Mucosa of gallbladder (tissue), 1 donor: ENCODE results near the gene DNMBP. TPM values are rescaled to one million over a fixed set of nuclear protein-coding genes. Genes with fewer than 3 reads are reported as not detected.
"Not testable (repeated sequence)": the region's sequence is repeated elsewhere in the genome, so short reads cannot be mapped to it uniquely, and the experiment has no call there.

Source experiments
- DNase-seq: peaks from one replicate; pipeline ENCODE4 v3.0.0-alpha.2; 2020; ENCODE audit warnings: low spot score
- total RNA-seq: library from RNA; stranded (reverse); gene quantifications from one replicate; pipeline ENCODE4 v1.2.1, GENCODE V29; 2021
- donor health status: DM: no; HTN: no; CAD: no.

DNMBP gene
- total RNA-seq, 1 donor from 2014 or later = 31.8 TPM

DNA sequence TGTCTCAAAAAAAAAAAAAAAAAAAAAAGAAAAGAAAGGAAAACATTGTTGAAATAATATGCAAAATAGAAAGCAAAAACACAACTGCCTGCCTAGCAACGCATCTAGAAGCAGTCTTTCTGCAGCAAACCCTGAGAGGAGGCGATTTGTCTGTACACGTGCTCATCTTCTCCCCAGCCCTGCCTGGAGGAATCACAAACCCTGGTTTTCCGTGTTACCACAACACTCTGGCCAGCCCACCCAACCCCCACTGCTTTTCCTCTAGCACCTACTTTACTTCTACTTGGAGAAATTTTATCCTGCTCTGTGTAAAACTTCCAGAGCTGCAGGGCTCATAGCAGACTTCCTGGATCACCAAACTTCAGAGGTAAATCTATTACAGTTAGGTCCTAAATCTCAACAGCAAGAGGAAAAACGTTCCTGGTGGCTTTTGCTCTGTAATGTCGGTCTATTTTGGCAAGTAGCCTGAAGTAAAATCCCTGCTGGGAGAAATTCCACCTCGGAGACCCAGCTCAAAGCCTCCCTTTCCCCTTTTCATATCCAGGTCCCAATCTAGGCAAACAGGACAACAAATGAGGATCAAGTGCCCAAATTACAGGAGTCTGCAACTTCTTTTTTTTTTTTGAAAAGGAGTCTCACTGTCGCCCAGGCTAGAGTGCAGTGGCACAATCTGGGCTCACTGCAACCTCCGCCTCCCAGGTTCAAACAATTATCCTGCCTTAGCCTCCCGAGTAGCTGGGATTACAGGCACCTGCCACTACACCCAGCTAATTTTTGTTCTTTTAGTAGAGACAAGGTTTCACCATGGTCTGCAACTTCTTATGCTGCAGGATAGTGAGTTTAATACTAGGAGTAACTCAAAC is 91.6 kb downstream of the DNMBP start:
- DNase-seq = no peak

DNA sequence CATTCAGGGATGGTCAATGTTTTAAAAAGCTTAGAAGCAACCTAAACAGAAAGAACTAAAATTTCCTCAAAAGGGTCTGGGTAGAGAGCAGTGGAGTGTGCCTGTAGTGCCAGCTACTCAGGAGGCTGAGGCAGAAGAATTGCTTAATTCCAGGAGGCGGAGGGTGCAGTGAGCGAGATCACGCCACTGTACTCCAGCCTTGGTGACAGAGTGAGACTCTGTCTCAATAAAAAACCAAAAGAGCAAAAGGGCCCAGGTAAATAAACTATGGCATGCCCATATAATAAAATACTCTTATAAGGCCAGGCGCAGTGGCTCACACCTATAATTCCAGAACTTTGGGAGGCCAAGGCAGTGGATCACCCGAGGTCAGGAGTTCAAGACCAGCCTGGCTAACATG is 93.0 kb downstream of the DNMBP start:
- DNase-seq = no peak

GRCh38 chr10:99915414-99915813 is 94.3 kb downstream of the DNMBP start:
- DNase-seq = no peak

GRCh38 chr10:99914236-99914635 is 95.5 kb downstream of the DNMBP start:
- DNase-seq = no peak

DNA sequence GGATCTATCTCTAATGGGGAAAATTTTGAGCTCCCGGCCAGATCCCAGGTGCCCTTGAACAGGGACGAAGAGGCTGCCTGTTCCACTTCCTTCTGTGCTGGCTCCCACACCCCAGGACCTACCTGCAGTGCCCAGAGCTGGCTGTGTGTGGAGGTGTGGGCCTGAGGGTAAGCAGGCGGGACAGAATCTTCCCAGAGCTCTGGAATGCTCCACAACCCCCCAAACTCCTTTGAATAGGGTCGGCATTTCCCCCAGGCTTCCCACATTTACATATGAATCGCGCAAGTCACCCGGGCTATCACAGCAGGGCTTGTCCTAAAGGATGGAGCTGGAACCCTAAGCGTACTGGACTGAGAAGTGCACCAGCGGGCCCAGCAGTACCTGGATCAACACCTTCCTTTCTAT is 95.9 kb downstream of the DNMBP start:
- no peak for DNase-seq

DNA sequence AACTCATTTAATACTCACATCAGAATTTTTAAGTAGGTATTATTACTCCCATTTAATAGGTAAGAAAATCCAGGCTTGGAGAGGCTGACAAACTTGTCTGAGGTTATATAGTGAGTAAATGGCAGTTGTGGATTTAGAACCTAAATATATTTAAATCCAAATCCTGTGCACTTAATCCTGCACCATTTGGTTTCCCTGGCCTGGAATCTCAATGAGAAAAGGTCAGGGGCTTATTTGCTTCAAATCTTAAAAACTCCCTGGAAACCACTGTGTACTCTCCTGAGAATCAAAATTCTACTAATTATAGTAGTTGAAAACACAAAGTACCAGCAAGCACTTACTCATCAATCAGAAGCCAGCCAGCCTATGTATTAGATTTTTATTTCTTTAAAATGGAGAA is 97.7 kb downstream of the DNMBP start:
- no peak for DNase-seq

- no peak for DNase-seq
These were observed 101.2 kb downstream of the DNMBP start for GRCh38 chr10:99908512-99908911.

DNA sequence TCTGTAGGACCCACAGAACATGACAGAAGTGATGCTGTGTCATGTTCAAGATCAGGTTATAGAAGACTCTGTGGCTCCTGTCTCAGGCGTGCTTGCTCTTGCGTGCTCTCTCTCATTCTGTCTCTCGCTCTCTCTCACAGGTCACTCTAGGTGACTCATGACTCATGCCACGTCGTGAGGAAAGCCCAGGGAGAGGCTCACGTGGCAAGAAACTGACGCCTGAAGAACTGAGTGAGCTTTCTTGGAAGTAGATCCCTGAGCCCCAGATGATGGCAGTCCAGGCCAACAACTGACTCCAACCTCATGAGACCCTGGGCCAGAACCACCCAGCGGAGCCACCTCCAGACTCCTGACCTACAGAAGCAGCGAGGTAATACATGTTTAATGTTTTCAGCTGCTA is 103.3 kb downstream of the DNMBP start:
- DNase-seq = peak; percentile 69

GRCh38 chr10:99905971-99906370 is 103.8 kb downstream of the DNMBP start:
- DNase-seq = no peak

- no peak for DNase-seq
These were observed 113.9 kb downstream of the DNMBP start for GRCh38 chr10:99895867-99896266.

DNA sequence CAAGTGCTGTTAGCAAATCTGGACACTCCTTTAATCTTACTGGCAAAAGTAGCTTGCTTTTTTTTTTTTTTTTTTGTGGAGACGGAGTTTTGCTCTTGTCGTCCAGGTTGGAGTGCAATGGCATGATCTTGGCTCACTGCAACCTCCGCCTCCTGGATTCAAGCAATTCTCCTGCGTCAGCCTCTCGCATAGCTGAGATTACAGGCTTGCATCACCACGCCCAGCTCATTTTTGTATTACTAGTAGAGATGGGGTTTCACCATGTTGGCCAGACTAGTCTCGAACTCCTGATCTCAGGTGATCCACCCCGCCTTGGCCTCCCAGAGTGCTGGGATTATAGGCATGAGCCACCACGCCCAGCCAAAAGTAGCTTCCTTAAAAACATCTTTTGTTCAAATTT is 114.7 kb downstream of the DNMBP start:
- not testable (repeated sequence) for DNase-seq

DNA sequence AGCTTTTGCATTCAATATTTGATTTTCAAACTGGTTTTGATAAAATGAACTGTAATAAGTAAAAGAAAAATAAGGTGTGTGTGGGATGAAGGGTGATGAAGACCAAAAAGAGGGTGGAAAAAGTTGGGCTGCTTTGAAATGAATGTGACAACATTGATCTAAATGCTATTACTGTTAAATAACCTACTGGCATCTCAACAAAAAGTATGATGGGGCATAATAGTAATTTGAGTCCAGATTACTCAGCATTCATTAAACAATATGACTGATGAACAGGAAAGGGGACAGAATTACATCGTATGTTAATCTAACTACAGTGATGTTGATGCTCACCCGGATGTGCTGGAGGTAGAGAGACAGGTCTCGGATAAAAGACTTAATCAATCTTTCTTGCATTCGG is 115.1 kb downstream of the DNMBP start:
- no peak for DNase-seq

- DNase-seq = no peak
These were observed 121.1 kb downstream of the DNMBP start for GRCh38 chr10:99888622-99889021.

GRCh38 chr10:99883523-99883922 is 126.2 kb downstream of the DNMBP start:
- no peak for DNase-seq

- no peak for DNase-seq
These were observed 128.4 kb downstream of the DNMBP start for GRCh38 chr10:99881371-99881770.

GRCh38 chr10:99880080-99880835 is 129.5 kb downstream of the DNMBP start:
- peak; percentile 16 for DNase-seq

DNA sequence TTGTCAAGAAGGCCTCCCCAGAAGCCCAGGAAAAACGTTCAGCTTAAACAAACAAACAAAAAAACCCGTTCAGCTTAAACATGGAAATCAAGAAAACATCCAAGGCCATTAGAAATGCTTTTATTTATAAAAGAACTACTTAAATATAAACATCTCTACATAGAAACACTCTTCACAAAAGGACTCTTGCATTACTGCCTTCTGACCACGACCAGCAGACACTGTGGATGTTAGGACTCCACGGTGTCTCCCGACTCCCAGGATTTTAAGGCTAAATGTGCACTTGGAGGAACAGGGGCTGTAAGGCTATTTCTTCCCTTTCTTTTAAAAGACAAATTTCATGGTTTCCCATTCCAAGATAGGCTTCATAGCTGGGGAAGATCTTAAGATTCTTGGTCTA is 134.3 kb downstream of the DNMBP start:
- no peak for DNase-seq

DNA sequence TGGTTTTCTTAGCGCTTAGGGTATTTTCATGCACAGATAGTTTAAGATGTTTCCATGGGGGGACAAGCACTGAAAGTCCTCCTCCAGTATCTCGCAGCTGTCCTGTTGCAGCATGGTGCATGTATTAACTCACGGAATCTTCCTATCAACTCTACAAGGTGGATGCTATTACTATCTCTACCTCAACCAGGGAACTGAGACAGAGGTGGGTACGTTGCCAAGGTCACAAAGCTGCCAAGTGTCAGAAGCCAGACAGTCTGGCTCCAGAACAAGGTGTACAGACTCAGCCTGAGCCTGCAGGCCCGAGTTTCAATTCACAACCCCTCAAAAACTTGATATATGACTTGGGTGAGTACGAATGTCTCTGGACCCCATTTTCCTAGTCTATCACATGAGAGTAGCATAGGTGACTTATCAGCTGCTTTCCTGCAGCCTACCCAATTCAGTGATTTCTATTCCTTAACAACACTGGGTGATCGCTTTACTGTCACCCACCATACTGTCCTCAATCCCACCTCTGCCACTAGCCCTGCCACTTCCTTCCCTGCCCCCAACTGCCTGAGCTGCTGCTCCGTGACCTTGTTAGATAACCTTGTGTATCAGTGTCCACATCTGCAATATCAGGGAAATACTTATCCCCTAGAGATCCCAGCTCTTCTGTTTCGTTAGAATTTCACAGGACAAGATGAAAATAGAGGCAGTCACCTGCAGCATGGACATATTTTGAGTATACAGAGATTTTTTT is 135.2 kb downstream of the DNMBP start:
- no peak for DNase-seq

DNA sequence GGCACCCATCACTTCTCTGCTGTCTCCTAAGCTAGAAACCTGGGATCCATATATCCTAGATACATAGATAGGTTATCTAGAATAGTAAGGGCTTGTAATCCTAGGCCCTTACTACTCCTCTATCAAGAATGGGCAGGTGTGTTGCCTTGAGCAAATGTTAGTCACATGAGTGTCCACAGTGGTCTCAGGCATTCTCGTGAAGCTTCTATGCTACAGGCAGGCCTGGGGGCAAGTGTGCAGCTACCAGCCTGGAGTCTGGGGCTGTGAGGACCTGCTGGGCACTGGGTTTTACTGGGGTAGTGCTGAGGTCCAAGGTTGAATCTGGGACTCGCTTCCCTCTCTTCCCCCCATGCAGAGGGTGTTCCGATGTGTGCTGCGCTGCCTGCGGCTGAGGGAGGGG is 135.9 kb downstream of the DNMBP start:
- DNase-seq = no peak

DNA sequence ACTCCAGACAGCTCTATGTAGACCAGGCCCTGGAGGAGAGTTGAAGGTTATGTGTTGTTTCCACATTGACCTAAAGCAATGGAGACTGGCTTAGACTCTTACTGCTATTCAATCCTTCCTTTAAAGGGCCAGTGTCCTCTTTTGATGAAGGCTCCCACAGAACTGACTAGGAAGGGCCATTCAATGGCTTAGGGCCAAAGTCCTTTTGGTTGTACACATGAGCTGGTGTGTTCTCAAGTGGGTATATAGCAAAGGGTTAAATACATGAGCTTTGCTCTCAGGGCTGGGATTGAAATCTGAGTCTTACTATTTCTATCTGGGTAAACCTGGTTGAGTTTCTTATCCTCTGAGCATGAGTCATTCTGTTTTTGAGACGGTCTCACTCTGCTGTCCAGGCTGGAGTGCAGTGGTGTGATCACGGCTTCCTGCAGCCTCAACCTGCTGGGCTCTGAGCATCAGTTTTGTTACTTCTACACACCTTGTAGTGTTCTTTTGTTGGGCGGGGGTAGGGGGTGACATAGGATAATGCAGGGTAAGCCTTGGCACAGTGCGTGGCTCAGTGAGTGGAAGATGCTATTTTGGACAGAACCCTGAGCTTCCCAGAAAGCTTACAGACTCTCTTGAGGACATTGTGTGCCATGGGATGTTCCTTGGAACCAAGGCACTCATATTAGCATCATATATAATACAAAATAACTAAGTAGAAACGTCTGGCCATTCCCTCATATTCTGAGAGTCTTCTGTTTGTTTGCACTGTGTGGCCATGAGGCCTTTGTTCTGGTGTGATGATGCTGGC is 137.2 kb downstream of the DNMBP start:
- DNase-seq = no peak

- DNase-seq = no peak
These were observed 139.5 kb downstream of the DNMBP start for GRCh38 chr10:99870123-99870730.
